Measurements from ENCODE around the gene PXN.
A peak's percentile ranks its signal among the peaks of the same experiment; 100 is the strongest.
"Not testable (repeated sequence)": the region's sequence is repeated elsewhere in the genome, so short reads cannot be mapped to it uniquely, and the experiment has no call there.

Gene PXN

GRCh38 chr12:120211243-120211903 lies 54.2 kb downstream of the PXN start:
- H3K9me3 Mint-ChIP-seq: no peaks in the 10 kb centered on the region
- H3K27me3 Mint-ChIP-seq (ENCODE audit: low read depth): no peaks in the 10 kb centered on the region
- H3K4me3 Mint-ChIP-seq: no peak overlapping the region
- H3K27ac Mint-ChIP-seq: no peak overlapping the region
- TF ChIP-seq, protein P1, sequence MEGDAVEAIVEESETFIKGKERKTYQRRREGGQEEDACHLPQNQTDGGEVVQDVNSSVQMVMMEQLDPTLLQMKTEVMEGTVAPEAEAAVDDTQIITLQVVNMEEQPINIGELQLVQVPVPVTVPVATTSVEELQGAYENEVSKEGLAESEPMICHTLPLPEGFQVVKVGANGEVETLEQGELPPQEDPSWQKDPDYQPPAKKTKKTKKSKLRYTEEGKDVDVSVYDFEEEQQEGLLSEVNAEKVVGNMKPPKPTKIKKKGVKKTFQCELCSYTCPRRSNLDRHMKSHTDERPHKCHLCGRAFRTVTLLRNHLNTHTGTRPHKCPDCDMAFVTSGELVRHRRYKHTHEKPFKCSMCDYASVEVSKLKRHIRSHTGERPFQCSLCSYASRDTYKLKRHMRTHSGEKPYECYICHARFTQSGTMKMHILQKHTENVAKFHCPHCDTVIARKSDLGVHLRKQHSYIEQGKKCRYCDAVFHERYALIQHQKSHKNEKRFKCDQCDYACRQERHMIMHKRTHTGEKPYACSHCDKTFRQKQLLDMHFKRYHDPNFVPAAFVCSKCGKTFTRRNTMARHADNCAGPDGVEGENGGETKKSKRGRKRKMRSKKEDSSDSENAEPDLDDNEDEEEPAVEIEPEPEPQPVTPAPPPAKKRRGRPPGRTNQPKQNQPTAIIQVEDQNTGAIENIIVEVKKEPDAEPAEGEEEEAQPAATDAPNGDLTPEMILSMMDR (IDR thresholded peaks at IDR 0.05; ENCODE audit: unreplicated experiment in 3 of 3): no peak
- no peaks in the 10 kb centered on the region for H3K4me1 Mint-ChIP-seq
- peaks cover 36% of the 10 kb centered on the region for H3K36me3 Mint-ChIP-seq (ENCODE audit: low read depth)

DNA sequence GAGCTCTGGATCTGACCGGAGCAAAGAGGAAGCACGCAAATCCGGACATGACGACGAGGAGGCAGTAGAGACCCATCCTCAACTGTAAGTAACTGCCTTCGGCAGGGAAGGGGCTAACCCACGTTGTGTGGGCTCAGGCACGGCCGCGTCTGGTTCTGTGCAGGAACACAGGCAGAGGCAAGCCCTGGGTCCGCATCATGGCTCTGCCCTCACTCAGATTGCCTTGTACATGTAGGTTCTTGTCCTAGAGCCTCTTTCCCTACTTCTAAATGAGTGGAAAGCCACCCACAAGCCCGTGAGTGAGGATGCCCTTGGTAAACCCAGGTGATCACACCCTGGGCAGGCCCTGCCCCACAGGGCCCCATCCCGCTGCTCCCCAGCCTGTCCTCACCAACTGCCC lies 55.7 kb downstream of the PXN start:
- H3K27me3 Mint-ChIP-seq (ENCODE audit: low read depth): no peaks in the 10 kb centered on the region
- TF ChIP-seq, protein P1 (IDR thresholded peaks at IDR 0.05; ENCODE audit: unreplicated experiment in 3 of 3): no peak
- no peak overlapping the region for H3K27ac Mint-ChIP-seq
- no peaks in the 10 kb centered on the region for H3K9me3 Mint-ChIP-seq
- no peak overlapping the region for H3K4me3 Mint-ChIP-seq
- H3K36me3 Mint-ChIP-seq (ENCODE audit: low read depth): peaks cover 45% of the 10 kb centered on the region
- H3K4me1 Mint-ChIP-seq: no peaks in the 10 kb centered on the region

DNA sequence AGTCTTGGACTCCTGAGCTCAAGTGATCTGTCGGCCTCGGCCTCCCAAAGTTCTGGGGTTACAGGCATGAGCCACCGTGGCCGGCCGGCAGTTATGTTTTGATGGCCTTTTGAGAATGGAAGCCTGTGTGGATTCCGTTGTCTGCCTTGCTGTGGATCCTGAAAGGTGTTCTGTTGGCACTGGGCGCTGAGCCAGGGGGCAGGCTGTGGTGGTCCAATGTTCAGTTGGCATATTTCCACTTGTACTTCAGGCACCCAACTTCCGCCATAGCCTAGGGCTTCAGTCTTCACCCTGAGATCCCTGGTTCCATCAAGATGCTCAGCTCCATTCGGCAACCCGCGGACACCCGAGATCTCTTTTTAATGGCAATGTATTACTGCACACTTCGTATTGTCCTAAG lies 58.3 kb downstream of the PXN start:
- Mint-ChIP-seq H3K27me3 (ENCODE audit: low read depth) (peaks cover under 1% of the 10 kb centered on the region), H3K4me3 (no peak overlapping the region), H3K27ac (no peak overlapping the region), H3K36me3 (ENCODE audit: low read depth) (peaks cover 34% of the 10 kb centered on the region), H3K9me3 (no peaks in the 10 kb centered on the region), H3K4me1 (peaks cover 2% of the 10 kb centered on the region)
- TF ChIP-seq, protein P1 (IDR thresholded peaks at IDR 0.05; ENCODE audit: unreplicated experiment in 3 of 3): no peak

DNA sequence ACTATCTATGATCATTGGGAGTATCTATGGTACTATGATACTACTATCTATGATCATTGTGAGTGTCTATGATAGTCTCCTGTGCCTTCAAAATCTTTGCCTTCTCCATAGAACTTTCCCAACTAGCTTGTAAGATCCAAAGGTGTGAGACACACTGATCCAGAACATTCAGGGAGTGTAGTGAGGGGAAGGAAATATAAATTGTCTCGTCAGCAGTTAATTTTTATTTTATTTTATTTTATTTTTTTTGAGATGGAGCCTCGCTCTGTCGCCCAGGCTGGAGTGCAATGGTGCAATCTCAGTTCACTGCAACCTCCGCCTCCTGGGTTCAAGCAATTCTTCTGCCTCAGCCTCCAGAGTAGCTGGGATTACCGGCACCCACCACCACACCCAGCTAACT lies 58.7 kb downstream of the PXN start:
- Mint-ChIP-seq H3K4me3 (peak overlapping the region in 1 of 3 experiments; percentile 60), H3K36me3 (ENCODE audit: low read depth) (peaks cover 31% of the 10 kb centered on the region), H3K27ac (peak overlapping the region in 2 of 3 experiments; percentile 3 to 20)
- H3K9me3 Mint-ChIP-seq; H3K4me1 Mint-ChIP-seq; H3K27me3 Mint-ChIP-seq (ENCODE audit: low read depth): not testable (repeated sequence)

GRCh38 chr12:120206228-120206627 lies 59.3 kb downstream of the PXN start:
- H3K4me1 Mint-ChIP-seq: peaks cover 7% of the 10 kb centered on the region
- no peaks in the 10 kb centered on the region for H3K9me3 Mint-ChIP-seq
- peak overlapping the region in 2 of 3 experiments; percentile 3 to 20 for H3K27ac Mint-ChIP-seq
- TF ChIP-seq, protein P1 (IDR thresholded peaks at IDR 0.05; ENCODE audit: unreplicated experiment in 3 of 3): no peak
- peaks cover 25% of the 10 kb centered on the region for H3K36me3 Mint-ChIP-seq (ENCODE audit: low read depth)
- H3K4me3 Mint-ChIP-seq: peak overlapping the region in 1 of 3 experiments; percentile 60
- peaks cover 4% of the 10 kb centered on the region for H3K27me3 Mint-ChIP-seq (ENCODE audit: low read depth)

- Mint-ChIP-seq H3K36me3 (ENCODE audit: low read depth) (peaks cover 24% of the 10 kb centered on the region), H3K27me3 (ENCODE audit: low read depth) (peaks cover 4% of the 10 kb centered on the region), H3K4me3 (peak overlapping the region in 1 of 3 experiments; percentile 10), H3K27ac (peak overlapping the region in 1 of 3 experiments; percentile 66), H3K4me1 (peaks cover 15% of the 10 kb centered on the region), H3K9me3 (no peaks in the 10 kb centered on the region)
- TF ChIP-seq, protein P1 (IDR thresholded peaks at IDR 0.05; ENCODE audit: unreplicated experiment in 3 of 3): no peak
These were observed 61.4 kb downstream of the PXN start for GRCh38 chr12:120204171-120204570.
